Sigmoid colon (tissue), 7 donors: ENCODE measurements around the gene NAAA. TPM values are rescaled to one million over a fixed set of nuclear protein-coding genes. Genes with fewer than 3 reads are reported as not detected.

Source experiments
- DNase-seq: peaks from one replicate; pipeline ENCODE4 v3.0.0-alpha.2; 2019
- H3K27ac ChIP-seq, 4 donors: fragments of 200-600 bp; sonication (generic); one replicate each; pipeline ENCODE4 v1.5.1; 2016 to 2019; ENCODE audit warnings: mild to moderate bottlenecking in 1 of 4
- H3K27me3 ChIP-seq, 3 donors: fragments of 200-600 bp; sonication (generic); one replicate each; pipeline ENCODE4 v1.5.1; 2019; ENCODE audit warnings: mild to moderate bottlenecking in 1 of 3
- H3K36me3 ChIP-seq, 4 donors: fragments of 200-600 bp; sonication (generic); one replicate each; pipeline ENCODE4 v1.5.1; 2016 to 2019
- H3K4me1 ChIP-seq, 4 donors: fragments of 200-600 bp; sonication (generic); one replicate each; pipeline ENCODE4 v1.5.1; 2017 to 2019
- H3K4me3 ChIP-seq, 4 donors: fragments of 200-600 bp; sonication (generic); one replicate each; pipeline ENCODE4 v1.5.1; 2017 to 2019; ENCODE audit warnings: mild to moderate bottlenecking in 2 of 4, moderate library complexity in 1 of 4
- H3K9me3 ChIP-seq, 4 donors: fragments of 200-600 bp in 3 of 4; sonication (generic) in 3 of 4; one replicate each; pipeline versions ENCODE4 v1.5.1 to v1.6.1; 2013 to 2019
- CTCF ChIP-seq, 4 experiments: fragments of 450-650 bp in 3 of 4; fragments of 200-600 bp in 1 of 4; IDR thresholded peaks; one replicate each; pipeline ENCODE4 v1.5.1; 2016 to 2019; ENCODE audit warnings: antibody characterized with exemption in 4 of 4, mild to moderate bottlenecking in 3 of 4, moderate library complexity in 2 of 4
- EP300 ChIP-seq, 4 donors: sonication (generic); formaldehyde crosslinking; IDR thresholded peaks; one replicate each; pipeline ENCODE4 v1.6.1; 2017; ENCODE audit warnings: antibody characterized with exemption in 4 of 4
- POLR2A ChIP-seq, 2 donors: fragments of 450-650 bp; IDR thresholded peaks; one replicate each; pipeline ENCODE4 v1.6.1; 2016; ENCODE audit warnings: antibody characterized with exemption in 2 of 2, mild to moderate bottlenecking in 2 of 2, moderate library complexity in 2 of 2
- POLR2AphosphoS5 ChIP-seq, 4 donors: sonication (generic); formaldehyde crosslinking; IDR thresholded peaks; one replicate each; pipeline ENCODE4 v1.6.1; 2017; ENCODE audit warnings: antibody characterized with exemption in 4 of 4
- WGBS, 2 donors: extraction: QIAGEN DNeasy Blood & Tissue Kit; methylation state at CpG; one replicate each; pipeline ENCODE4 v1.1.7; 2013; 5-methylcytosine and 5-hydroxymethylcytosine counted together
- intact Hi-C: fragments of 100-400 bp; cut with DNase I; formaldehyde crosslinking; loops from one replicate; pipeline ENCODE4 v1.15.1; 2023
- polyA plus RNA-seq, 3 donors: library from polyadenylated mRNA; stranded (reverse); fragments of 200-250 nt; gene quantifications; one replicate each; pipeline ENCODE4 v1.2.3, GENCODE V29; 2013
- total RNA-seq, 4 donors: library from RNA; depleted of rRNA; stranded (reverse); fragments of >200 nt; gene quantifications; one replicate each; pipeline ENCODE4 v1.1.0, GENCODE V29; 2016
- donor health status: healthy with polysubstance abuse.
- donor health status: Bipolar disorder and iron deficiency.
- donor health status: healthy.

Gene NAAA
- total and polyA plus RNA-seq, 7 donors = 23.3 to 60.6 (median 43.7) TPM

- DNase-seq = no peak
- no peak overlapping the region for H3K27ac ChIP-seq
- H3K4me1 ChIP-seq = no peaks in the 10 kb centered on the region
- WGBS, 2 donors = 63 to 76% methylated on average over 3 of the region's 3 CpGs
- no peaks in the 10 kb centered on the region for H3K27me3 ChIP-seq
- TF ChIP-seq CTCF (IDR thresholded peaks at IDR 0.05) = no peak
- no peak for TF ChIP-seq POLR2A (IDR thresholded peaks at IDR 0.05)
- TF ChIP-seq EP300 (IDR thresholded peaks at IDR 0.05) = no peak
- no peak for TF ChIP-seq POLR2AphosphoS5 (IDR thresholded peaks at IDR 0.05)
- no peak overlapping the region for H3K4me3 ChIP-seq
- intact Hi-C loops = no loop called here
- H3K36me3 ChIP-seq = no peaks in the 10 kb centered on the region
- no peaks in the 10 kb centered on the region for H3K9me3 ChIP-seq
These were observed 71.7 kb downstream of the NAAA start for GRCh38 chr4:75869100-75869499.

- no peak for TF ChIP-seq EP300 (IDR thresholded peaks at IDR 0.05)
- TF ChIP-seq POLR2A (IDR thresholded peaks at IDR 0.05) = no peak
- no peak for TF ChIP-seq POLR2AphosphoS5 (IDR thresholded peaks at IDR 0.05)
- TF ChIP-seq CTCF (IDR thresholded peaks at IDR 0.05) = no peak
- H3K9me3 ChIP-seq = no peaks in the 10 kb centered on the region
- DNase-seq = no peak
- H3K4me1 ChIP-seq = no peaks in the 10 kb centered on the region
- intact Hi-C loops = no loop called here
- H3K27ac ChIP-seq = no peak overlapping the region
- no peaks in the 10 kb centered on the region for H3K36me3 ChIP-seq
- H3K27me3 ChIP-seq = no peaks in the 10 kb centered on the region
- H3K4me3 ChIP-seq = no peak overlapping the region
- 53 to 64% methylated on average over 3 of the region's 3 CpGs for WGBS, 2 donors
These were observed 73.7 kb downstream of the NAAA start for GRCh38 chr4:75867130-75867529.

Other genes with a start within 250 kb of the NAAA start
- gene USO1, start 216.4 kb downstream of the NAAA start, total RNA-seq = 10 to 100 TPM; 66.5 to 99.4 (median 77.6) TPM
- gene USO1, start 216.4 kb downstream of the NAAA start, polyA plus RNA-seq = 10 to 100 TPM; 21.0 to 30.6 (median 21.6) TPM
- under 1 TPM in 2 of 4 donors, not detected in 2; 0.28 to 0.33 TPM for gene PPEF2, start 38.6 kb downstream of the NAAA start, total RNA-seq
- under 1 TPM in 1 of 3 donors, not detected in 2; 0.03 TPM for gene PPEF2, start 38.6 kb downstream of the NAAA start, polyA plus RNA-seq
- 10 to 100 TPM; 33.1 to 38.8 (median 34.2) TPM for gene SDAD1, start 49.9 kb upstream of the NAAA start, total RNA-seq
- 10 to 100 TPM; 14.1 to 18.3 (median 15.0) TPM for gene SDAD1, start 49.9 kb upstream of the NAAA start, polyA plus RNA-seq
- not detected for gene CXCL9, start 66.5 kb upstream of the NAAA start, total RNA-seq
- 10 to 100 TPM in 1 of 3 donors, 1 to 10 TPM in 1, not detected in 1; 4.9 to 56.9 TPM for gene CXCL9, start 66.5 kb upstream of the NAAA start, polyA plus RNA-seq
- gene CXCL10, start 82.5 kb upstream of the NAAA start, total RNA-seq = not detected
- 10 to 100 TPM in 2 of 3 donors, not detected in 1; 13.4 to 77.1 TPM for gene CXCL10, start 82.5 kb upstream of the NAAA start, polyA plus RNA-seq
- gene CXCL11, start 95.1 kb upstream of the NAAA start, total RNA-seq = not detected
- gene CXCL11, start 95.1 kb upstream of the NAAA start, polyA plus RNA-seq = 10 to 100 TPM in 1 of 3 donors, not detected in 2; 22.0 TPM
- 1 to 10 TPM; 3.0 to 6.4 (median 5.1) TPM for gene ART3, start 133.7 kb upstream of the NAAA start, total RNA-seq
- gene ART3, start 133.7 kb upstream of the NAAA start, polyA plus RNA-seq = 1 to 10 TPM in 1 of 3 donors, not detected in 2; 5.1 TPM
- gene NUP54, start 207.4 kb upstream of the NAAA start, total RNA-seq = 10 to 100 TPM; 38.0 to 57.9 (median 48.1) TPM
- 10 to 100 TPM; 16.6 to 21.9 (median 18.6) TPM for gene NUP54, start 207.4 kb upstream of the NAAA start, polyA plus RNA-seq